GM23338 (cell line): ENCODE data around the gene NSG2. TPM values are rescaled to one million over a fixed set of nuclear protein-coding genes. Genes with fewer than 3 reads are reported as not detected.

Experiments
- ATAC-seq: fragments of 200-7000 bp; cut with Tn5 transposase; 3 replicates; pipeline ENCODE4 v1.9.1; 2020
- DNase-seq: peaks from one replicate; pipeline ENCODE4 v3.0.0-alpha.2; 2015; ENCODE audit warnings: low spot score
- H2AFZ ChIP-seq: fragments of 200-600 bp; sonication (generic); 2 replicates; pipeline ENCODE4 v1.8.0; 2016; ENCODE audit warnings: antibody characterized with exemption, mild to moderate bottlenecking, moderate library complexity
- H3F3A ChIP-seq: fragments of 200-600 bp; sonication (generic); replicated peaks from 2 replicates; pipeline ENCODE4 v1.8.0; 2017; ENCODE audit warnings: antibody characterized with exemption, mixed run types, low read depth
- H3K27ac ChIP-seq: fragments of 200-600 bp; sonication (generic); 2 replicates; pipeline ENCODE4 v1.6.1; 2016; ENCODE audit warnings: low read depth
- H3K27me3 ChIP-seq: fragments of 200-600 bp; sonication (generic); 2 replicates; pipeline ENCODE4 v1.8.0; 2016; ENCODE audit warnings: mild to moderate bottlenecking, mixed run types, moderate library complexity; ENCODE audit not compliant: insufficient read depth
- H3K36me3 ChIP-seq: fragments of 200-600 bp; sonication (generic); 2 replicates; pipeline ENCODE4 v1.8.0; 2016; ENCODE audit warnings: mild to moderate bottlenecking; ENCODE audit not compliant: insufficient read depth
- H3K4me1 ChIP-seq: fragments of 200-600 bp; sonication (generic); 2 replicates; pipeline ENCODE4 v1.8.0; 2016; ENCODE audit warnings: mild to moderate bottlenecking, moderate library complexity; ENCODE audit not compliant: insufficient read depth
- H3K4me2 ChIP-seq: fragments of 200-600 bp; sonication (generic); 2 replicates; pipeline ENCODE4 v1.7.1; 2017; ENCODE audit warnings: mixed run types
- H3K4me3 ChIP-seq: fragments of 200-600 bp; sonication (generic); 2 replicates; pipeline ENCODE4 v1.6.1; 2016; ENCODE audit warnings: mixed run types
- H3K79me2 ChIP-seq: fragments of 200-600 bp; sonication (generic); replicated peaks from 2 replicates; pipeline ENCODE4 v1.8.0; 2017; ENCODE audit warnings: mild to moderate bottlenecking; ENCODE audit not compliant: insufficient read depth
- H3K9me2 ChIP-seq: fragments of 200-600 bp; sonication (generic); 2 replicates; pipeline ENCODE4 v1.8.0; 2017; ENCODE audit not compliant: insufficient read depth
- H4K20me1 ChIP-seq: fragments of 200-600 bp; sonication (generic); replicated peaks from 2 replicates; pipeline ENCODE4 v1.8.0; 2017; ENCODE audit warnings: mild to moderate bottlenecking; ENCODE audit not compliant: insufficient read depth
- H3K27ac Mint-ChIP-seq: 2 replicates; pipeline ENCODE4 v1.8.0; 2020; ENCODE audit warnings: inconsistent platforms, mild to moderate bottlenecking, moderate library complexity, mixed read lengths
- H3K27me3 Mint-ChIP-seq: 3 replicates; pipeline ENCODE4 v1.8.0; 2022; ENCODE audit warnings: low read depth, mild to moderate bottlenecking, moderate library complexity, mixed read lengths, inconsistent platforms; ENCODE audit not compliant: insufficient read depth, poor library complexity
- H3K36me3 Mint-ChIP-seq: 3 replicates; pipeline ENCODE4 v1.8.0; 2021; ENCODE audit warnings: low read depth, mild to moderate bottlenecking, inconsistent platforms, moderate library complexity, mixed read lengths
- H3K4me1 Mint-ChIP-seq: 3 replicates; pipeline ENCODE4 v1.8.0; 2020; ENCODE audit warnings: mild to moderate bottlenecking, inconsistent platforms, mixed read lengths
- H3K4me3 Mint-ChIP-seq: 3 replicates; pipeline ENCODE4 v1.8.0; 2021; ENCODE audit warnings: moderate library complexity, mild to moderate bottlenecking, inconsistent platforms, mixed read lengths
- H3K9me3 Mint-ChIP-seq: 3 replicates; pipeline ENCODE4 v1.8.0; 2020; ENCODE audit warnings: moderate library complexity, mild to moderate bottlenecking, inconsistent platforms, mixed read lengths
- CREB1 ChIP-seq: fragments of 250-450 bp; sonication (Bioruptor Pico); IDR thresholded peaks from 2 replicates; pipeline ENCODE4 v1.5.0; 2020; ENCODE audit warnings: low read depth, mild to moderate bottlenecking, moderate library complexity
- CTCF ChIP-seq, 2 experiments: fragments of 200-600 bp in 1 of 2; sonication (generic) in 1 of 2; conservative IDR thresholded peaks; 2 replicates each; pipeline versions ENCODE4 v1.5.1 to v1.6.1; 2016 to 2017; ENCODE audit warnings: antibody characterized with exemption in 2 of 2, low read depth in 2 of 2, mild to moderate bottlenecking in 2 of 2, moderate library complexity in 1 of 2
- ETS1 ChIP-seq: IDR thresholded peaks from 2 replicates; pipeline ENCODE4 v1.6.1; 2016; ENCODE audit warnings: antibody characterized with exemption
- EZH2 ChIP-seq: fragments of 200-600 bp; sonication (generic); IDR thresholded peaks from one replicate; pipeline ENCODE4 v1.8.0; 2017; ENCODE audit warnings: antibody characterized with exemption, mild to moderate bottlenecking, low read depth; ENCODE audit not compliant: unreplicated experiment
- EZH2phosphoT487 ChIP-seq: fragments of 200-600 bp; sonication (generic); IDR thresholded peaks from one replicate; pipeline ENCODE4 v1.8.1; 2018; ENCODE audit warnings: antibody characterized with exemption; ENCODE audit not compliant: unreplicated experiment
- JUNB ChIP-seq: IDR thresholded peaks from one replicate; pipeline ENCODE4 v1.6.1; 2016; ENCODE audit warnings: antibody characterized with exemption; ENCODE audit not compliant: unreplicated experiment
- NANOG ChIP-seq: IDR thresholded peaks from 2 replicates; pipeline ENCODE4 v1.6.1; 2016; ENCODE audit warnings: antibody characterized with exemption, borderline replicate concordance
- REST ChIP-seq: IDR thresholded peaks from one replicate; pipeline ENCODE4 v1.6.1; 2018; ENCODE audit warnings: antibody characterized with exemption; ENCODE audit not compliant: unreplicated experiment
- ZNF114 ChIP-seq: fragments of 250-450 bp; sonication (Bioruptor Pico); IDR thresholded peaks from 2 replicates; pipeline ENCODE4 v1.5.0; 2020; ENCODE audit warnings: mild to moderate bottlenecking, moderate library complexity
- ZNF331 ChIP-seq: fragments of 250-450 bp; sonication (Bioruptor Pico); IDR thresholded peaks from 2 replicates; pipeline ENCODE4 v1.5.0; 2020; ENCODE audit warnings: low read depth, mild to moderate bottlenecking, moderate library complexity
- polyA plus RNA-seq: library from polyadenylated mRNA; unstranded; fragments of >200 nt; fragmentation: Nextera tagmentation; extraction: Ambion mirVana; gene quantifications from 2 replicates; pipeline ENCODE4 v1.2.1, GENCODE V29; 2016
- total RNA-seq: library from RNA; depleted of rRNA; stranded (reverse); fragments of >200 nt; shearing (Covaris generic); gene quantifications from 2 replicates; pipeline ENCODE4 v1.2.3, GENCODE V29; 2014

Gene NSG2
- total and polyA plus RNA-seq, 2 experiments from 2014 or later = 0.16 TPM; not detected in 1

- H2AFZ ChIP-seq = no peak overlapping the region
- no peaks in the 10 kb centered on the region for H3K27me3 Mint-ChIP-seq
- H3K27ac Mint-ChIP-seq = no peak overlapping the region
Observed at GRCh38 chr5:174147551-174147950, 102.0 kb downstream of the NSG2 start.

More at GRCh38 chr5:174147551-174147950, 102.0 kb downstream of the NSG2 start:
- no peaks in the 10 kb centered on the region; the same call in 2 of the 3 replicates for H3K9me3 Mint-ChIP-seq
- Histone ChIP-seq H3K4me3 (no peak overlapping the region), H4K20me1 (no peaks in the 10 kb centered on the region), H3F3A (no peaks in the 10 kb centered on the region), H3K27me3 (no peaks in the 10 kb centered on the region), H3K79me2 (no peaks in the 10 kb centered on the region), H3K27ac (no peak overlapping the region), H3K4me2 (no peak overlapping the region), H3K4me1 (no peaks in the 10 kb centered on the region), H3K36me3 (no peaks in the 10 kb centered on the region), H3K9me2 (no peaks in the 10 kb centered on the region)
- TF ChIP-seq CREB1 (CRISPR knock-in tag) (no peak), EZH2phosphoT487 (no peak), NANOG (no peak), REST (no peak), EZH2 (no peak), ZNF331 (CRISPR knock-in tag) (no peak), ETS1 (no peak), CTCF (conservative IDR thresholded peaks at IDR 0.05; ENCODE audit: low read depth in 2 of 2) (no peak), ZNF114 (no peak), JUNB (no peak)
- no peak overlapping the region for H3K4me3 Mint-ChIP-seq
- no peaks in the 10 kb centered on the region for H3K4me1 Mint-ChIP-seq
- H3K36me3 Mint-ChIP-seq = no peaks in the 10 kb centered on the region
- ATAC-seq (no peak), DNase-seq (no peak)
